IMR-90 (cell line): ENCODE measurements around the gene OR52N2. TPM values are rescaled to one million over a fixed set of nuclear protein-coding genes. Genes with fewer than 3 reads are reported as not detected.

Experiments
- ATAC-seq: fragments of 200-7000 bp; cut with Tn5 transposase; 2 replicates; pipeline ENCODE4 v1.9.1; 2020; ENCODE audit warnings: low read depth, mild to moderate bottlenecking, moderate library complexity
- BruUV-seq: library from RNA; stranded (reverse); fragments of 400-500 nt; replicated peaks from 2 replicates; lab custom pipeline; 2021; lab: Mats Ljungman, UMichigan
- CTCF ChIA-PET: fragments of 300-600 bp; formaldehyde crosslinking; extraction: SDS; loops from one replicate; lab custom pipeline; 2021; ENCODE audit warnings: antibody characterized with exemption; lab: Yijun Ruan, JAX
- POLR2A ChIA-PET: fragments of 300-600 bp; sonication (Branson Sonifier 250); formaldehyde crosslinking; loops from one replicate; lab custom pipeline; 2022; ENCODE audit warnings: antibody characterized with exemption; ENCODE audit not compliant: unreplicated experiment; lab: Charles Lee
- DNase-seq: peaks from one replicate; pipeline ENCODE4 v3.0.0; 2013
- H2AFZ ChIP-seq: replicated peaks from 2 replicates; pipeline ENCODE3; 2013; ENCODE audit warnings: low read length, mild to moderate bottlenecking; ENCODE audit not compliant: poor library complexity
- H2AK5ac ChIP-seq: 2 replicates; pipeline ENCODE4 v1.6.1; 2013; ENCODE audit warnings: low read depth, low read length, inconsistent platforms
- H2AK9ac ChIP-seq: replicated peaks from 2 replicates; pipeline ENCODE3; 2013; ENCODE audit warnings: mild to moderate bottlenecking, low read depth, low read length, moderate library complexity; ENCODE audit not compliant: poor library complexity
- H2BK120ac ChIP-seq: 2 replicates; pipeline ENCODE4 v1.6.1; 2013; ENCODE audit warnings: low read depth, low read length, inconsistent platforms
- H2BK15ac ChIP-seq: 3 replicates; pipeline ENCODE4 v1.6.1; 2013; ENCODE audit warnings: low read depth, low read length, inconsistent platforms
- H2BK20ac ChIP-seq: 2 replicates; pipeline ENCODE4 v1.6.1; 2013; ENCODE audit warnings: low read depth, mild to moderate bottlenecking, inconsistent platforms, low read length, moderate library complexity
- H2BK5ac ChIP-seq: 2 replicates; pipeline ENCODE4 v1.6.1; 2013; ENCODE audit warnings: mild to moderate bottlenecking, low read depth, low read length, inconsistent platforms; ENCODE audit not compliant: poor library complexity, severe bottlenecking
- H3K14ac ChIP-seq: replicated peaks from 2 replicates; pipeline ENCODE4 v1.6.1; 2013; ENCODE audit warnings: low read depth, low read length, inconsistent platforms
- H3K18ac ChIP-seq: 2 replicates; pipeline ENCODE4 v1.6.1; 2013; ENCODE audit warnings: low read depth, low read length, control low read depth
- H3K23ac ChIP-seq: 2 replicates; pipeline ENCODE4 v1.6.1; 2013; ENCODE audit warnings: low read depth, low read length, inconsistent platforms
- H3K27ac ChIP-seq: 2 replicates; pipeline ENCODE4 v1.5.1; 2013; ENCODE audit warnings: mild to moderate bottlenecking, control low read depth, low read length; ENCODE audit not compliant: insufficient read depth
- H3K27me3 ChIP-seq: 2 replicates; pipeline ENCODE4 v1.6.1; 2013; ENCODE audit warnings: low read length; ENCODE audit not compliant: control insufficient read depth, insufficient read depth
- H3K36me3 ChIP-seq: 2 replicates; pipeline ENCODE4 v1.6.1; 2013; ENCODE audit warnings: low read length, mixed read lengths; ENCODE audit not compliant: control insufficient read depth, insufficient read depth
- H3K4ac ChIP-seq: 2 replicates; pipeline ENCODE4 v1.6.1; 2013; ENCODE audit warnings: low read depth, low read length, inconsistent platforms
- H3K4me1 ChIP-seq: 2 replicates; pipeline ENCODE4 v1.6.1; 2013; ENCODE audit warnings: low read length, mixed read lengths; ENCODE audit not compliant: control insufficient read depth, insufficient read depth
- H3K4me2 ChIP-seq: 2 replicates; pipeline ENCODE4 v1.6.1; 2013; ENCODE audit warnings: low read depth, mild to moderate bottlenecking, control low read depth, low read length, moderate library complexity
- H3K4me3 ChIP-seq: 2 replicates; pipeline ENCODE4 v1.5.1; 2013; ENCODE audit warnings: low read depth, mild to moderate bottlenecking, control low read depth, low read length, moderate library complexity; ENCODE audit not compliant: insufficient read depth
- H3K56ac ChIP-seq: 2 replicates; pipeline ENCODE4 v1.6.1; 2013; ENCODE audit warnings: low read length, inconsistent platforms; ENCODE audit not compliant: insufficient read depth; ENCODE audit errors: extremely low read depth
- H3K79me1 ChIP-seq, 2 experiments: 2 replicates each; pipeline ENCODE4 v1.6.1; 2013; ENCODE audit warnings: low read length in 2 of 2, inconsistent platforms in 1 of 2, low read depth in 1 of 2
- H3K9ac ChIP-seq: 2 replicates; pipeline ENCODE4 v1.6.1; 2013; ENCODE audit warnings: low read depth, low read length, control low read depth
- H3K9me1 ChIP-seq: 2 replicates; pipeline ENCODE4 v1.6.1; 2013; ENCODE audit warnings: low read length, inconsistent platforms; ENCODE audit not compliant: insufficient read depth
- H3K9me3 ChIP-seq: 2 replicates; pipeline ENCODE4 v1.6.1; 2013; ENCODE audit warnings: low read length; ENCODE audit not compliant: control insufficient read depth, insufficient read depth
- H4K20me1 ChIP-seq: 2 replicates; pipeline ENCODE4 v1.6.1; 2013; ENCODE audit warnings: low read length, inconsistent platforms; ENCODE audit not compliant: insufficient read depth
- H4K5ac ChIP-seq: 2 replicates; pipeline ENCODE4 v1.6.1; 2013; ENCODE audit warnings: mild to moderate bottlenecking, low read depth, low read length, control low read depth
- H4K8ac ChIP-seq, 2 experiments: 2 replicates each; pipeline ENCODE4 v1.6.1; 2013; ENCODE audit warnings: low read depth in 2 of 2, low read length in 2 of 2, control low read depth in 1 of 2, inconsistent platforms in 1 of 2
- H4K91ac ChIP-seq: 2 replicates; pipeline ENCODE4 v1.6.1; 2013; ENCODE audit warnings: low read depth, low read length, inconsistent platforms; ENCODE audit not compliant: insufficient read depth
- BHLHE40 ChIP-seq: fragments of 150-350 bp; IDR thresholded peaks from 2 replicates; pipeline ENCODE4 v1.6.1; 2016; ENCODE audit warnings: mild to moderate bottlenecking, low read depth, low read length
- CEBPB ChIP-seq: IDR thresholded peaks from 2 replicates; pipeline ENCODE4 v1.6.1; 2012; ENCODE audit warnings: low read depth, low read length, improper control_type of control experiment
- CHD1 ChIP-seq: IDR thresholded peaks from 2 replicates; pipeline ENCODE4 v1.6.1; 2012; ENCODE audit warnings: low read depth, low read length, improper control_type of control experiment
- CTCF ChIP-seq: conservative IDR thresholded peaks from 2 replicates; pipeline ENCODE4 v1.5.1; 2012; ENCODE audit warnings: mild to moderate bottlenecking, low read depth, low read length, improper control_type of control experiment
- ELK1 ChIP-seq: fragments of 150-350 bp; IDR thresholded peaks from 2 replicates; pipeline ENCODE4 v1.6.1; 2016; ENCODE audit warnings: low read depth, mild to moderate bottlenecking, low read length, moderate library complexity, borderline replicate concordance
- FOS ChIP-seq: fragments of 150-350 bp; IDR thresholded peaks from 2 replicates; pipeline ENCODE4 v1.6.1; 2016; ENCODE audit warnings: low read depth, low read length
- MAFK ChIP-seq: IDR thresholded peaks from 2 replicates; pipeline ENCODE4 v1.6.1; 2012; ENCODE audit warnings: low read depth, low read length, improper control_type of control experiment
- MAZ ChIP-seq: IDR thresholded peaks from 2 replicates; pipeline ENCODE4 v1.6.1; 2012; ENCODE audit warnings: low read depth, mild to moderate bottlenecking, low read length, improper control_type of control experiment, moderate library complexity, borderline replicate concordance
- MXI1 ChIP-seq: IDR thresholded peaks from 2 replicates; pipeline ENCODE4 v1.6.1; 2012; ENCODE audit warnings: low read depth, mild to moderate bottlenecking, low read length, moderate library complexity, borderline replicate concordance
- NFE2L2 ChIP-seq: fragments of 150-350 bp; IDR thresholded peaks from 2 replicates; pipeline ENCODE4 v1.6.1; 2016; ENCODE audit warnings: low read depth, mild to moderate bottlenecking, low read length
- POLR2A ChIP-seq: IDR thresholded peaks from 2 replicates; pipeline ENCODE4 v1.6.1; 2012; ENCODE audit warnings: mild to moderate bottlenecking, low read depth, low read length
- RAD21 ChIP-seq: IDR thresholded peaks from 2 replicates; pipeline ENCODE4 v1.6.1; 2012; ENCODE audit warnings: low read length, improper control_type of control experiment
- RCOR1 ChIP-seq: IDR thresholded peaks from 2 replicates; pipeline ENCODE4 v1.6.1; 2012; ENCODE audit warnings: mild to moderate bottlenecking, low read length, improper control_type of control experiment; ENCODE audit not compliant: insufficient replicate concordance
- RFX5 ChIP-seq: IDR thresholded peaks from 2 replicates; pipeline ENCODE4 v1.8.0; 2012; ENCODE audit warnings: low read depth, mild to moderate bottlenecking, low read length, moderate library complexity
- SMC3 ChIP-seq: fragments of 150-350 bp; IDR thresholded peaks from 2 replicates; pipeline ENCODE4 v1.6.1; 2016; ENCODE audit warnings: low read depth, mild to moderate bottlenecking, antibody characterized with exemption, low read length, moderate library complexity
- WGBS, 2 experiments: methylation state at CpG; one replicate each; pipeline versions ENCODE4 v1.1.5 to v1.1.7; 2013; ENCODE audit warnings: missing lambda C conversion rate in 2 of 2; ENCODE audit not compliant: insufficient read length in 1 of 2; ENCODE audit errors: extremely low coverage in 2 of 2; 5-methylcytosine and 5-hydroxymethylcytosine counted together
- dilution Hi-C: fragments of 300-500 bp; cut with HindIII; formaldehyde crosslinking; loops from one replicate; pipeline ENCODE4 v1.14.3; 2018; ENCODE audit warnings: low sequenced_read_pairs; ENCODE audit not compliant: unreplicated experiment
- in situ Hi-C: fragments of 300-500 bp; cut with MboI; formaldehyde crosslinking; loops from 3 replicates; pipeline ENCODE4 v1.14.3; 2019; ENCODE audit warnings: low sequenced_read_pairs, inconsistent platforms, mixed read lengths
- intact Hi-C: fragments of 100-400 bp; cut with micrococcal nuclease; formaldehyde crosslinking; loops from 2 replicates; pipeline ENCODE4 v1.10.0; 2022
- polyA plus RNA-seq, 3 experiments: library from polyadenylated mRNA; depleted of rRNA; stranded (reverse); fragments of >200 nt; gene quantifications; 2 replicates each; pipeline ENCODE4 v1.2.3, GENCODE V29; 2012; ENCODE audit warnings: low replicate concordance in 1 of 3
- total RNA-seq: library from RNA; depleted of rRNA; stranded (reverse); fragments of >200 nt; gene quantifications from 2 replicates; pipeline ENCODE4 v1.2.3, GENCODE V29; 2012
- TF ChIP-seq, protein P1 (sequence below): fragments of 150-350 bp; IDR thresholded peaks from 2 replicates; pipeline ENCODE4 v1.6.1; 2017; ENCODE audit warnings: mild to moderate bottlenecking, antibody characterized with exemption, low read length, low read depth

OR52N2 gene
- total and polyA plus RNA-seq, 2 of the 4 experiments (the other 2 are of a cell fraction), result not detected

DNA sequence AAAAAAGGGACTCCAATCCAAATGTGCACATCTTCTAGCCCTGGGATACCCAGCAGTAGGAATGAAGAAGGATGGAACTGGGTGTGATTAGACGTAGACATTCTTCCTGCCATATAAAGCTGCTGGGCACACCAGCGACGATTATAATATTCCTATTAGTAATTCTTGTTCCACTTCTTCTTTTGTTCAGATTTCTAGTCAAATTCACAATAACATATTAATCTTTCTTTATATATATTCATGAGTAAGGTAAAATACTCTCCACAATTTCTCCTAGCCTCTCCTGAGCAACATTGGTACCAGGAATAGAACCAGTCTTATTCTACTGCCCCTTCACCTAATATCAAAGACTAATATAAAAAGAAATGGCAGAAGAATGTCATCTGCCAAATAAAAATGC, 48.9 kb downstream of the OR52N2 start, which contains the start of gene OR52E8:
Gene OR52E8 (minus strand): TSS at position 101 of the 400 bp plus-strand sequence. CDS start 0 bp downstream, at position 101.
- WGBS, 2 experiments, result no CpG with 5 or more reads among the region's 3 CpGs
- no peak for ATAC-seq
- no TSS peak for BruUV-seq
- no peak for DNase-seq
- Histone ChIP-seq H2AFZ (no peak within 1 kb of the TSS), H3K4me1 (no peaks in the 10 kb centered on the region), H2BK5ac (no peak within 1 kb of the TSS), H4K20me1 (no peaks in the 10 kb centered on the region), H4K8ac (no peak within 1 kb of the TSS), H3K27me3 (no peaks in the 10 kb centered on the region), H3K14ac (no peak within 1 kb of the TSS), H2AK9ac (no peak within 1 kb of the TSS), H2AK5ac (no peak within 1 kb of the TSS), H3K9me3 (no peaks in the 10 kb centered on the region), H2BK15ac (no peak within 1 kb of the TSS), H3K79me1 (no peaks in the 10 kb centered on the region), H3K4me2 (no peak within 1 kb of the TSS), H3K27ac (no peak within 1 kb of the TSS), H3K9ac (no peak within 1 kb of the TSS), H2BK20ac (no peak within 1 kb of the TSS), H4K91ac (no peak within 1 kb of the TSS), H3K36me3 (no peaks in the 10 kb centered on the region), H3K4me3 (no peak within 1 kb of the TSS), H3K23ac (no peak within 1 kb of the TSS), H2BK120ac (no peak within 1 kb of the TSS), H3K9me1 (no peaks in the 10 kb centered on the region), H3K56ac (no peak within 1 kb of the TSS), H4K5ac (no peak within 1 kb of the TSS), H3K18ac (no peak within 1 kb of the TSS), H3K4ac (no peak within 1 kb of the TSS)
- intact Hi-C loops (no loop called here), dilution Hi-C loops (no loop called here), in situ Hi-C loops (no loop called here)
- ChIA-PET CTCF (no interaction called here), POLR2A (no interaction called here)
- TF ChIP-seq FOS (no peak), RCOR1 (no peak), POLR2A (no peak), NFE2L2 (no peak), SMC3 (no peak), RFX5 (no peak), ELK1 (no peak), CEBPB (no peak), BHLHE40 (no peak), MXI1 (no peak), CTCF (no peak), MAZ (no peak), MAFK (no peak), RAD21 (no peak), CHD1 (no peak)
- TF ChIP-seq, protein P1, sequence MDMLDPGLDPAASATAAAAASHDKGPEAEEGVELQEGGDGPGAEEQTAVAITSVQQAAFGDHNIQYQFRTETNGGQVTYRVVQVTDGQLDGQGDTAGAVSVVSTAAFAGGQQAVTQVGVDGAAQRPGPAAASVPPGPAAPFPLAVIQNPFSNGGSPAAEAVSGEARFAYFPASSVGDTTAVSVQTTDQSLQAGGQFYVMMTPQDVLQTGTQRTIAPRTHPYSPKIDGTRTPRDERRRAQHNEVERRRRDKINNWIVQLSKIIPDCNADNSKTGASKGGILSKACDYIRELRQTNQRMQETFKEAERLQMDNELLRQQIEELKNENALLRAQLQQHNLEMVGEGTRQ, result no peak
